ENCODE measurements around the gene SLC15A3.

The SLC15A3 gene

DNA sequence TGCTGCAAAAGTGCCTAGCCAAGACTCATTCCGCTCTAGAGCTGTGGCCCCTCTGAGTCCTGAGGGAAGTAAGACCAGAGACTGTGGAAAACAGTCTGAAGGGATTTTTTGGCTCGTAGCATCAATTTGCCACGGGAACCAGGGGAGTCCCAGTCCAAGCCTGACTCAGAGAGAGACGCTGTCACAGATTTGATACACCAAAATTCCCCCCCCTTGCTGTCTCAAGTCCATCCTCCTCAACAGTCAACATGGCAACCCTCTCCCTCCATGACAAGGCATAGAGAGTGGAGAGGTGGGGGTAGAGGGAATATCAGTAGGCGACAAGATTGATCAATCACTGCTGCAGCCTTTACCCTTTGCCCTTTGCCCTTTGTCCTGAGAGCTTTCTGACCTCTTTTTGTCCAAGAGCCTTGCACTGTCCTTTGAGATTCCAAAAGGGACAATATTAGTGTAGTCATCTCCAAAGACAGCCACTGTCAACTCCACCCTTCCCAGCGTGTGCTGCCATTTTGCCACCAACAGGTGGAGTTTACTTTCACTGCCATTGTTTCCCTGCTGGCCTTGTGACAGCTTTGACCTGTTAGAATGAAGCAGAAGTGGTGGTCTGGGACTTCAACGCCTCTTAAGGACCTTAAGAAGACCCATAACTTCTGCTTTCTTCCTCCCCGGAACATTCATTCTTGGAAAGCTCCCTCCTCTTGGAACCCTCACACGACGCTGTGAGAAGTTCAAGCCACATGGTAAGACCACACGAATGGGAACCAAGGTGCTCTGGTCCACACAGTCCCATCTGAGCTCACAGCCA is 7.3 kb downstream of the SLC15A3 start:
- no peak for DNase-seq

DNA sequence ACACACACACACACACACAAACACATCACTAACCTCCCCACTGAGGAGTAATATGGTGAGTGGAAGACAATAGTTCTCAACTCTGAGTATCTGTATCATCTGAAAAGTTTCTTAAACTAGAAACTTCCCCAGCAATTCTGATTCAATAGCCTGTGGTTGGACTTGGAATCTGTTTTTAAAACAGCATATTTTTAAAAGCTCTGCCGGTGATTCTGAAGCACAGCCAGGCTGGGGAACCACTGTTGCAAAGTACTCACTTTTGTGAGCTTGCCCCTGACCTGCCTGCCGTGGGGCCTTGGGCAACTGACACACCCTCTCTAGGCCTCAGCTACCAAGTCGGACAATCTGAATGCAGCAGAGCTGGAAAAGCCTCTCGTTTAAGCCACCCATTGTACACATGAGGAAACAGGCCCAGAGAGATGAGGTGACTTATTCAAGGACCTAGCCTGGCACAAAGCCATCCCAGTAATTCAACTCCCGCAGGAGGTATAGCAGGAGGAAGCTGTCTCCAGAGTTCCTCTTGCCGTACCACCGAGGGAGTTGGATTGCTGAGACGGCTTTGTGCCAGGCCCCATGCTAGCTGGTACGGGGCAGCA is 8.9 kb downstream of the SLC15A3 start:
- DNase-seq, result no peak

DNA sequence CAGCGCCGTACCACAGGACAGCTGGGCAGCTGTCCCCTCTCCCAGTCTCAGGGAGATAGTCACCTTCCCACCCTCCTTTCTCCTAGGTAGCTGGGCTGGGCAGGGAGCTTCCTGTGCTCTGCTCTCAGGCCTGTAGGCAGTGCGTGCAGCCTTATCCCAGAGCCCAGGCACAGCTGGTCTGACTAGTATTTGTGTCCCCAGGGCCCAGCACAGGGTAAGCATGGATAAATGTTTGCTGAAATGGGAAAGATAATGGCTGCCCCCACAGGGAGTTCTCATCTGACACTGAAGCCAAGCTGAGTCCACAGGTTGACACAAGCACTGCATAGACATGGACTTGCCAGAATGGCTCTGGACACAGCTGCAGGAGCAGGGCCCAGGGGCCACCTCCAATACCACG is 9.8 kb downstream of the SLC15A3 start:
- no peak for DNase-seq

DNA sequence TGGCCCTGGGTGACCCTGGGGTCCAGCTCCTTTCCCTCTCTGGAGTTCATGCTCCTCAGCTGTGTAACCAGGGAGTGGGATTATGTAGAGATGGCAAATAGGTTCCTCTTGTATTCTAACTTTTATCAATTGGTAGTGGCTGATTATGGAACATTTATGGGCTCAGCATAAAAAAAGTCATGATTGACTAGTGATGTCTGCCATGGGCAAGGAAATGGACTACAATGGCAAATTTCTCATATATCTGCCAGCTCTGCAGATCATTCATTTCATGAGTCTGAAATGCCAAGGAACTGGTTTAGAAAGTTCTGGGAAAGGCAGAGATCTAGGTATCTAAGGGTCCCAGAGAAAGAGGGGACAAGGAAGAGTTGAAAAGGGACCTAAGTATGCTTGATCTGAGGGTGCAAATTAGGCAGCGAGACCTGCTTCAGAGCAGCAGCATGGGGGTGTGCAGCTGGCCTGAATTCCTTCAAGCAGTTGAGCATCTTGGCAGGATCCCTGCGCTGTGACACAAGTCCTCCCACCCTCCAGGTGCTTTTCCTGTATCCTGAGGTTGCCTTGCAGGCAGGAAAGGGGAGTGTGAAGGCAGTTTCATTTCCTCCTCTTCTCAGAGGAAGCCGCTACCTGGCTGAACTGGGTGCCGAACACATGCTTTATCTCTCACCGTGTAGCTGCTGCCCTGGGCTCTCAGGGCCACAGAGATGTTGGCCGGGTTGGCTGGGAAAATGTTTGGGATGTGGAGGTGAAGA is 10.4 kb downstream of the SLC15A3 start:
- no peak for DNase-seq

DNA sequence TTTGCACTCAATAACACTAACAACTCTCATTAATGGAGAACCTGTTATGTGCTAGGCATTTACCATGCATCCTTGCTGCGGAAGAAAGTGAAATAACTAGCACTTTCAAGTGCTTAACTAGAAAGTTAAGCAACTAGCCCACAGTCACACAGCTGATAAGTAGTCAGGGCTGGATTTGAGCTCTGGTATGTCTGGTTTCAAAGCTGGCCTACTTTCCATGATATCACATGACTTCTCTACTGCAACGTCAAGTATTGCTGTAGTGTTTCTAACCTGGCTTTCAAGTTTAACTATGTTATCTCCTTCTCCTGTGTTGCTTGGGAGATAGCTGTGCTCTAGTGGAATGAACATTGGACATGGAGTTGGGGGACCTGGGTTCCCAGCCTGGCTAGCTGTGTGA is 12.1 kb downstream of the SLC15A3 start:
- no peak for DNase-seq

DNA sequence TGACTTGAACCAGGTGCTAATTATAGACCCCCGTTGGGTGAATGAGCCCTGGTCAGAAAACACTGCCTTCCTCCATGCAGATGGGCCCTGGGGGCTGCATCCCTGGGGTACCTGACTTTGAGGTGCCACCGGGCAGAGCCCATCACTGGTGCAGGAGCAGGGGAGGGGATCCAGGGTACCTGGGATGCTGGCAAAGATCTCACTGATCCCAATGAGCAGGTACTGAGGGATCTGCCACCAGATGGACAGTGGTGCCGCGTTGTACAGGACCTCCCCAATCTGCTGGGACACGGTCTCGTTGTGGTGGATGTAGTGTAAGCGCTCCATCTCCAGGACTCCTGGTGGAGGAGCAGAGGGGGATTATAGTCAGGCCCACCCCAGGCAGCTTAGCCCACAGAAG is 12.7 kb downstream of the SLC15A3 start:
- no peak for DNase-seq

DNA sequence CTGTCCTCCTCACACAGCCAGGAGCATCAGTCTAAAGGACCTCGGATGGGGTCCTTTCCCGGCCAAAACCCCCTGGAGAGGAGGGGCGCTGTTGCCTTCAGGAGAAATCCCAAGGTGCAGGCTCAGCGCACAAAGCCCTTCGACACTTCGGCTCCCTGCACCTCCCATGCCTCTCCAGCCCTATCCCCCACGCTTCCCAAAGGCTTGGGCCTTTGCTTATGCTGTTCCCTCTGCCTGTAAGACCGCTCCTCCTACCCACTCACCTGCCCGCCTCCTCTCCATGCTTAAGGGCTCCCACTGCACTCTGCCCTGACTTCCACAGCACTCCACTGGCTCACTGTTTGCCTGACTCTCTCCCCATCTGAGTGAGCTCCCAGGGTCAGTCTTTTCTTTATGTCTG is 13.5 kb downstream of the SLC15A3 start:
- no peak for DNase-seq

DNA sequence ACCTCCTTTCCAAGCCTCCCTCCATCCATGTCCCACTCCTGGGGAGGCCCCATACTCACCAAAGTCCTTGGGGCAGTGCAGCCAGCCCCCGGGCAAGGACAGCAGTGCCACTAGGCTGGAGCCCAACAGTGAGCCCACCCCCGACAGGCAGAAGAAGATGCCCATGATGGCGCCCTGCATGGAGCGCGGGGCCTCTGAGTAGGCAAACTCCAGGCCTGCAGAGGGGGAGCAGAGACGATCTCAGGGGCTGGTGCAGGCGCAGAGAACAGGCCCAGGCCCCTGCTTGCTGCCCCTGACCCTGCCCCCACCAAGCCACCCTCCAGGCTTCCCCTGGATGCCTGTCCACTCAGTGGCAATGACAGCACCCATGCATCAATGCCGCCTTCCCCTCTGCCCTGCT is 14.2 kb downstream of the SLC15A3 start:
- no peak for DNase-seq

DNA sequence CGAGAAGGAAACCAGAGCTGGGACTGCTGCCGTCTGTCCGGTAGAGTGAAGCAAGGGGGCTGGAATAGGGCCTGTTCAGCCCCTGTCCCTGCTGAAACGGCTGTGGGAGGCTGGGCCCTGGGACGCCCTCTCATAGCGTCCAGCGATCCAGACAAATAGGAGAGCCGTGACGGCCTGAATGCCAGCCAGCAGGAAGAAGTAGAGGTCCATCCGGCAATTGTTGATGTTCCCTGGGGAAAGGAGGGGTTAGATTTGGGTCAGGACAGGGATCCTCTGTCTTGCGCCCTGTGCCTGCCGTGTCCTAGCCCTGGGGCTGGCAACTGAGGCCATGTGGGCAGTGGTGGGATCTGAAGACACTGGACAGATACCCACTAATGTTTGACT is 14.8 kb downstream of the SLC15A3 start:
- no peak for DNase-seq

DNA sequence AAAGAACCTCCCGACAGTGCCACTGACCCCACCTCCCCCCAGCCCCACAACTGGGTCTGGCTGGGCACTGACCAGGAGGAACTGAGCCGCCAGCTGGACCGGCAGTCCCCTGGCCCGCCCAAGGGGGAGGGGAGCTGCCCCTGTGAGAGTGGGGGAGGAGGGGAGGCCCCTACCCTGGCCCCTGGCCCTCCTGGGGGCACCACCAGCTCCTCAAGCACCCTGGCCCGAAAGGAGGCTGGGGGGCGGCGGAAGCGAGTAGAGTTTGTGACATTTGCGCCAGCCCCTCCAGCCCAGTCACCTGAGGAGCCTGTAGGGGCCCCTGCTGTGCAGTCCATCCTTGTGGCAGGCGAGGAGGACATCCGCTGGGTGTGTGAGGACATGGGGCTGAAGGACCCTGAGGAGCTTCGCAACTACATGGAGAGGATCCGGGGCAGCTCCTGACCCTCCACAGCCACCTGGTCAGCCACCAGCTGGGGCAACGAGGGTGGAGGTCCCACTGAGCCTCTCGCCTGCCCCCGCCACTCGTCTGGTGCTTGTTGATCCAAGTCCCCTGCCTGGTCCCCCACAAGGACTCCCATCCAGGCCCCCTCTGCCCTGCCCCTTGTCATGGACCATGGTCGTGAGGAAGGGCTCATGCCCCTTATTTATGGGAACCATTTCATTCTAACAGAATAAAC is 15.4 kb downstream of the SLC15A3 start:
- DNase-seq, result no peak

DNA sequence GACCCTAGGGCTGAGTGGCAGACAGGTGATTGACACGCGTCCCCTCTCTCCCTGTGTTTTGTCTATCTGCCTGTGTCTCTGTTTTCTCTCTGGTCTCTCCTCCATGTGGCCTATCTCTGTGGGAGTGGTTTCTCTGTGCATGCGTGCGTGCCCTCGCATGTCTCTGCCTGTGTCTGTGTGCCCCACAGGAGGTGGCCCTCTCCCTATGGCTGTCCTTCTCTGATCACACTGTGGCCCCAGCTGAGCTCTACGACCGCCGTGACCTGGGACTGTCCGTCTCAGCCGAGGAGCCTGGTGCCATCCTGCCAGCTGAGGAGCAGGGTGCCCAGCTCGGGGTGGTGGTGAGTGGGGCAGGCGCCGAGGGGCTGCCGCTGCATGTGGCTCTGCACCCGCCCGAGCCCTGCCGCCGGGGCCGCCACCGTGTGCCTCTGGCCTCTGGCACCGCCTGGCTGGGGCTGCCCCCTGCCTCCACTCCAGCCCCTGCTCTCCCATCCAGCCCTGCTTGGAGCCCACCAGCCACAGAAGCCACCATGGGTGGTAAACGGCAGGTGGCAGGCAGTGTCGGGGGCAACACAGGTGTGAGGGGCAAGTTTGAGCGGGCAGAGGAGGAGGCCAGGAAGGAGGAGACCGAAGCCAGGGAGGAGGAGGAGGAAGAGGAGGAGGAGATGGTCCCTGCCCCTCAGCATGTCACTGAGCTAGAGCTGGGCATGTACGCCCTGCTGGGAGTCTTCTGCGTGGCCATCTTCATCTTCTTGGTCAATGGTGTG is 16.1 kb downstream of the SLC15A3 start:
- DNase-seq, result no peak

DNA sequence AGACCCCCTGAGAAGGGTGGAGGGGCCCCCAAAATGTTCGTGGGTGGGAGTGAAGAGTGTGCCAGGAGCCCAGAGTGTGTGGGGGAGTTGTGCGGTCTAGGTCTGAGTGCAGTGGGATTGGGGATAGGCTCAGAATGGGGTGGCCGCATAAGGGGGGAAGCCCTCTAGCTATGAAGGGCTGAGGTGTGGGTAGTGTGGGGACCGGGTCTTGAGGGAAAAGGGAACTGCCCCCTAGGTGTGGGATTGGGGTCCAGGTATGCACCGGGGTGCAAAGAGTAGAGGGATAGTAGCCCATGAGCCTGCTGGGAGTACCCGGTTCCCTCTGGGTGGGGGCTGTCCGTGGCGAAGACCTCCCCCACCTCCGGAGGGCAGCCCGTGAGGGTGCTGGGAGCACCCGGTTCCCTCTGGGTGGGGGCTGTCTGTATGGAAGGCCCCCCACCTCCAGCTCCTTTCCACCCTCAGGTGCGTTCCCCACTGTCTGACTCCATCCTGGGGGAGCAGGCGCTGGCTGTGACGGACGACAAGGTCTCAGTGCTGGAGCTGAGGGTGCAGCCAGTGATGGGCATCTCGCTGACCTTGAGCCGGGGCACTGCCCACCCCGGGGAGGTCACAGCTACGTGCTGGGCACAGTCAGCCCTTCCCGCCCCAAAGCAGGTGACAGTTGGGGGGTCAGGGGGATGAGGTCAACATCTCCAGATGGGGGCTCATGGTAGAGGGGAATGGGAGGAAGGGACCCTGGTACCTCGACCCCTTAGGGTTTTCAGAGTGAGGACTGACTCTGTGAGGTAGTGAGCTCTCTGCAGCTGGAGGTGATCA is 17.0 kb downstream of the SLC15A3 start:
- DNase-seq, result no peak

DNA sequence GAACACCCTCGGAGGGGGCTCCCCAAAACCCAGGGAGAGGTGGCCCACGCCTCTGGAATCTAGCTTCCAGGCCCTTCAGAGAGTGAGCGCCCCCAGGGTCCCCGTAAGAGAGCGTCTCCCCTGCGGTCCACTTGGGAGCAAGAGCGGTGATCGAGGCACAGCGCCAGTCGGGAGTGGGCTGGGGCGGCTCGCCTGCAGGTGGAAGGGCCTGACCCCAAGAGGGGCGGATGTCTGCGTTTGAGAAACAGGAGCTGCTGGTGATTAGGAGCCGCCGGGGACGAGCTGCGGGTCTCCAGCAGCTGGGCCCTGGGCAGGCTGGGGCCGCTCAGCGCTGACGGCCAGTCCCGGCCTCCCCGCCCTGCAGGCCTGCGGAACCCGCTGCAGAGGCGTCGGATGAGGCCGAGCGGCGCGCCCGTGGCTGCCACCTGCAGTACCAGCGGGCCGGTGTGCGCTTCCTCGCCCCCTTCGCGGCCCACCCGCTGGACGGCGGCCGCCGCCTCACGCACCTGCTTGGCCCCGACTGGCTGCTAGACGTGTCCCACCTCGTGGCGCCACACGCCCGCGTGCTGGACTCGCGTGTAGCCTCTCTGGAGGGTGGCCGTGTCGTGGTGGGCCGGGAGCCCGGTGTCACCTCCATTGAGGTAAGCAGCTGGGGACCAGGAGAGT is 17.7 kb downstream of the SLC15A3 start:
- DNase-seq, result no peak

DNA sequence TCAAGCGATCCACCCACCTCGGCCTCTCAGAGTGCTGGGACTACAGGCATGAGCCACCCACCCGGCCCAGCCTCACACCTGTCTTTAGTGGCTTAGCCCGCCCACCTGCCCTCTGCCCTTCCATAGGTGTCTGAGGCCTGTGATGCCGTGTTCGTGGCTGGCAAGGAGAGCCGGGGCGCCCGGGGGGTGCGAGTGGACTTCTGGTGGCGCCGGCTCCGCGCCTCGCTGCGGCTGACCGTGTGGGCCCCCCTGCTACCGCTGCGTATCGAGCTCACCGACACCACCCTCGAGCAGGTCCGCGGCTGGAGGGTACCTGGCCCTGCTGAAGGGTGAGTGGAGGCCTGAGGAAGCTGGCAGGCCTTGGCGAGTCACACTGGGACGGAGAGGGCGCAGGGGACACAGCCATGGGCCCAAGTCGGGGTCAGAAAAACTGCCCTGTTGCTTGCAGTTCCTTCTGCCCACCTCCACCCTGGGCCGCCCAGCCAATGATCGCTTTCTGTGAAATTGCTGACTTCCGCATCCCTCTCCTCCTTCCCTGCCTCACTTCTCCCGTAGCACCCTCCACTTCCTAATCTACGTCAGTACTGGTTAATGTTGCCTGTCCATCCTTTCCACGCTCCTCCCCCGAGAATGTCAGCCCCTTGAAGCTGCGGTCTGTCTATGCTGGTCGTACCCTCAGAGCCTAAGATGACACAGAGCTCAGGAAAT is 18.4 kb downstream of the SLC15A3 start:
- DNase-seq, result no peak

DNA sequence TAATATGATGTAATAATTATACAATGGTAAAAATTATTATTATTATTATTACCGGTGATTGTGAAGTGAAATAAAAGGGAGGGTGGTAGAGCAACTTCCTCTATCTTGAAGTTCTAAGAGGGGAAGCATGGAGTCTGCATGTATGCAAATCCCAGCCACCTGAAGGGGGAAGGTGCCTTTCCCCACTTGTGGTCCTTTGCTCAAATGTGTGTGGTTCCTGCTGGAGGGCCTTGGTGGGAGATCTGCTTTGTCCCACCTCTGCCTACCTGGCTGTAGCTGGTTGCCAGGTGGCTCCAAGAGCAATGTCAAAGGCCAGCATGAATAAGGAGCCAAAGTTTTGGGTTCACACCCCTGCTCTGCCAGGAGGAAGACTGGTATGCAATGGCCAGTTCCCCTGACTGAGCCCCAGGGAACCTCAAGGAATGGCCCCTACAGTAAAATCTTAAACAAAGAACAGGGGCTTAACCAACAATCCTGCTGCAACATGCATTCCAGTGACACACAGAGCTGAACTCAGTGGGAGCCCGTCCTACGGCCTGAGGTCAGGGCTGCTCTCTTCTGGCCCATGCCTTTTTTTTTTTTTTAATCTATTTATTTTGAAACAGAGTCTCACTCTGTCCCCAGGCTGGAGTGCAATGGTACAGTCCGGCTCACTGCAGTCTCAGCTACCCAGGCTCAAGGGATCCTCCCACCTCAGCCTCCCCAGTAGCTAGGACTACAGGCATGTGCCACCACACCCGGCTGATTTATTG is 19.2 kb downstream of the SLC15A3 start:
- DNase-seq, result no peak

DNA sequence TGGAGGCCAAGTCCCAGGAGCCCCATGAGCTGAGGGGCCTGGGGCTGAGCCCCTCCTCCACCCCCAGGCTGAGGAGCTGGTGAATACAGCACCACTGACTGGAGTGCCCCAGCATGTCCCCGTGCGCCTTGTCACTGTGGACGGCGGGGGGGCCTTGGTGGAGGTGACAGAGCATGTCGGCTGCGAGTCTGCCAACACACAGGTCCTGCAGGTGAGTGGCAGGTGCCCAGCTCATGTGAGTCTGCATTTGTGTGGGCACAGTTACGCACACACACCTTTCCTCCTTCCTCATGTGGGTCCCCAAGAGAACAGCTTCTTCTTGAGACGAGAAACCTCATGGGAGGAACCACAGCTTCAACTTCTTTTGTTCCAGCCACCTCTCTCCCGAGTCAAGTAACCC is 20.1 kb downstream of the SLC15A3 start:
- DNase-seq, result no peak

DNA sequence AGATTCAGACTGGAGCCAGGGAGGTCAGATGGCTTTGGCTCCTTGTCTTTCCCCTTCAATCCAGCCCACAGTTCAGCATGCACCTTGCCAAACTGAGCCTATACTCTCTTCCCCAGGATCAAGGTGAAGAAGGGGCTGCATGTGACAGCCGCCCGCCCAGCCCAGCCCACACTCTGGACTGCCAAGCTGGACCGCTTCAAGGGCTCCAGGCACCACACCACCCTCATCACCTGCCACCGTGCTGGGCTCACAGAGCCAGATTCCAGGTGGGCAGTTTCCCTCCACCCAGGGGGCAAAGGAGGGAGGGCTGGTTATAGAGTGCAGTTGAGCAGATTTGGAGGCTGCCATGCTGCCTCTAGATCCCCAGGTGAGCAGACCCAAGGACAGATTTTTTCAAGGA is 21.6 kb downstream of the SLC15A3 start:
- DNase-seq, result no peak

DNA sequence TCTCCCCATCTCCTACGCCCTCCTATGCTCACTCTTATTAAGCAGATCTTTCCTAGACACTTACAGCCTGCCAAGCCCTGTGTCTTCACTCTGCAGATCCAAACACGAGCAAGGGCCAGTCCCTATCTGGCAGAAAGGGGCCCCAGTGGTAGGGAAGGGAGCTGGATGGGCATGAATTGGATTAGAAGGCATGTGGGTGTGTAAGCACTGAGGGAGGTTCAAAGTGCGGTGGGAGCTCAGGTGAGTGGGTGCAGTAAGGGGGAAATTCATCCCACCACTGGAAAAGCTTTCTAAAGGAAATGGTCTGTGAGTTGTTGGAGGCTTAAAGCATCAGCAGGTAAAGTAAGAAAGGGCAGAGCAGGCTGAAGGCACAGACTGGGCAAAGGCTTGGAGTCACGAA is 22.2 kb downstream of the SLC15A3 start:
- DNase-seq, result no peak

DNA sequence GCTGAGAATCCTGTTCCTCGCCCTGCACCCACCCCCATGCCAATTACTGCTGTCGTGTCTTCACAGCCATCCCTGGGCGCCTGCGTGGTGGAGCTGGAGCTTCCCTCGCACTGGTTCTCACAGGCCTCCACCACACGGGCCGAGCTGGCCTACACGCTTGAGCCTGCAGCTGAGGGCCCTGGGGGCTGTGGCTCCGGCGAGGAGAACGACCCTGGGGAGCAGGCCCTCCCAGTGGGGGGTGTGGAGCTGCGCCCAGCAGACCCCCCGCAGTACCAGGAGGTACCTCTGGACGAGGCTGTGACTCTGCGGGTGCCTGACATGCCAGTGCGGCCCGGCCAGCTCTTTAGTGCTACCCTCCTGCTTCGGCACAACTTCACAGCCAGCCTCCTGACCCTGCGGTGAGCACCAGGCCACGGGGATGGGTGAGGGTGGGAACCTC is 23.4 kb downstream of the SLC15A3 start:
- DNase-seq, result no peak

DNA sequence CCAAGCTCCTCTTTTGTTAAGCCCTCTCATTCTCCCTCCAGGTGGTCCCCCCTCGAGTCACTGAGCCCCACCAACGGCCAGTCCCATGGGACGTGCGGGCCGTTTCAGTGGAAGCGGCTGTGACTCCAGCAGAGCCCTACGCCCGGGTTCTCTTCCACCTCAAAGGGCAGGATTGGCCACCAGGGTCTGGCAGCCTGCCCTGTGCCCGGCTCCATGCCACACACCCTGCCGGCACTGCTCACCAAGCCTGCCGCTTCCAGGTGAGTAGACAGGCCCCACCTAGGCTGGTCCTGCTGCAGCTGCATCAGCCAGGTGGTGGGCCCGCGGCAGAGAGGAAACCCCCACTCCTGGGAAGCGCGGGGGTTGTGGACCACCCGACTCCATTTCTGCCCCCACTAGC is 24.4 kb downstream of the SLC15A3 start:
- no peak for DNase-seq

Measured in islet precursor cell (in vitro differentiated cells).